Ectodermal cell (in vitro differentiated cells): Measurements from ENCODE around the gene TPH1. TPM values are rescaled to one million over a fixed set of nuclear protein-coding genes. Genes with fewer than 3 reads are reported as not detected.

ENCODE experiments used
- H3K27ac ChIP-seq: 2 replicates; pipeline ENCODE4 v1.7.0; 2013; ENCODE audit warnings: mild to moderate bottlenecking, low read depth, low read length; ENCODE audit not compliant: insufficient read depth, poor library complexity, severe bottlenecking
- H3K27me3 ChIP-seq: 2 replicates; pipeline ENCODE4 v1.7.0; 2013; ENCODE audit warnings: mild to moderate bottlenecking, low read length; ENCODE audit not compliant: insufficient read depth, control insufficient read depth, poor library complexity, severe bottlenecking
- H3K36me3 ChIP-seq: one replicate; pipeline ENCODE4 v1.7.0; 2013; ENCODE audit warnings: low read length; ENCODE audit not compliant: control insufficient read depth, insufficient read depth
- H3K4me1 ChIP-seq: one replicate; pipeline ENCODE4 v1.7.0; 2013; ENCODE audit warnings: low read length; ENCODE audit not compliant: control insufficient read depth, insufficient read depth
- H3K4me3 ChIP-seq: 2 replicates; pipeline ENCODE4 v1.7.0; 2013; ENCODE audit warnings: low read depth, low read length, control low read depth; ENCODE audit not compliant: insufficient read depth
- H3K9me3 ChIP-seq: 2 replicates; pipeline ENCODE4 v1.7.0; 2013; ENCODE audit warnings: mild to moderate bottlenecking, low read length, moderate library complexity; ENCODE audit not compliant: control insufficient read depth
- WGBS, 2 experiments: methylation state at CpG; one replicate each; pipeline ENCODE4 v1.1.7; 2013; ENCODE audit warnings: missing lambda C conversion rate in 2 of 2; 5-methylcytosine and 5-hydroxymethylcytosine counted together
- polyA plus RNA-seq, 4 experiments: library from polyadenylated mRNA; stranded (reverse); fragments of 50-300 nt; gene quantifications; one replicate each; pipeline ENCODE4 v1.2.3, GENCODE V29; 2013

TPH1 gene
- 0.57 TPM for polyA plus RNA-seq (2013, experiment 1 of 4)
- polyA plus RNA-seq (2013, experiment 2 of 4) = 0.73 TPM
- polyA plus RNA-seq (2013, experiment 3 of 4) = 0.43 TPM
- 0.20 TPM for polyA plus RNA-seq (2013, experiment 4 of 4)

DNA sequence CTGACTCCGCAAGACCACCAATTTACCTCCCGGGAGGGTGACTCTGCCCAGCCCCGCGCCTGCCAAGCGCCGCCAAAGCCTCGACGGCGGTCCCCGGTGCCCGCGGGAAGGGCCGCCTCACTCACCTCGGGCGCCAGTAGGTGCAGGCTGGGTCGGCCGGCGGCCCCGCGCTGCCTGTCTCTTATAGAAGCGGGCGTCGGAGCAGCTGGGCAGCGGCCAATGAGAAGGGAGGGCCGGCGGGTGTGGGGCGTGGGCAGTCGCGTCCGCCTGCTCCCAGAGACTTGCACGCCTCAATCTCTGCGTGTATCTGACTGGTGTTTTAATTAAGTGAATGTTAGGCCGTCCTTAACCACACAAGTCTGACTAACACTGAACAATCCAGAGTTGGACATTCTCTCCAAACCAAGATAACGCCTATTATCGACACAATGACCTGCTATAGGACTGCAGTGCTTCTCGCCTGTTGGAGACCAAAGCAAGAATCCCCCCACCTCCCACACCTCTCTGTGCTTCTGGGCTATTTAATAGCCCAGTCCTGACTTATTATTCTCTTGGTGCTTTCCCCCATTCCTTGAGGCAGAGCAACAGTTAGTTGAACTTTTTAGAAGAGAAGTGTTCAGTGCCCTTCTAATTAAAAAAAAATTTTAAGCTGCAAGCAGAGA, at the start of gene TPH1:
TSS of gene TPH1 (minus strand) at position 154 of the 662 bp plus-strand sequence. CDS start 5,507 bp downstream, outside the sequence.
- 14% methylated on average over 36 of the region's 36 CpGs for WGBS, 2 experiments
- no peaks in the 10 kb centered on the region for H3K4me1 ChIP-seq
- no peak within 1 kb of the TSS for H3K27ac ChIP-seq
- peak within 1 kb of the TSS; percentile 12 for H3K4me3 ChIP-seq
- H3K9me3 ChIP-seq = no peaks in the 10 kb centered on the region
- H3K36me3 ChIP-seq = no peaks in the 10 kb centered on the region
- H3K27me3 ChIP-seq = peaks cover 43% of the 10 kb centered on the region

DNA sequence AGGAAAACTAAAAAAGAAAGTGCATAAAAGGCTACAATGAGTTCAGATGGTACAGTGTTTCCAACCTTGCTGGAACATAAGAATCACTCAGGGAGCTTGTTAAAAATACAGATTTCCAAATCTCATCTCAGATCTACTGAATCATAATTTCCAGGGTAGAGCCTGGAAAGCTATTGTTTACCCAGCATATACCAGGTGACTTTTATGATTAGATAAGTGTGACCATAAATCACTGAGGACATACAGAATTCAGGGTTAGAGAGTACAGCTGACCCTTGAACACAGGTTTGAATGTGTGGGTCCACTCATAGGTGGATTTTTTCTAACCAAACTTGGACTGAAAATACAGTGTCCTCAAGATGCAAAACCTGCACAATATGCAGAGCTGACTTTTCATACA, 47.9 kb upstream of the TPH1 start:
- Histone ChIP-seq H3K27me3 (no peaks in the 10 kb centered on the region), H3K27ac (no peak overlapping the region), H3K36me3 (peaks cover 56% of the 10 kb centered on the region), H3K4me1 (no peaks in the 10 kb centered on the region), H3K4me3 (no peak overlapping the region), H3K9me3 (no peaks in the 10 kb centered on the region)

DNA sequence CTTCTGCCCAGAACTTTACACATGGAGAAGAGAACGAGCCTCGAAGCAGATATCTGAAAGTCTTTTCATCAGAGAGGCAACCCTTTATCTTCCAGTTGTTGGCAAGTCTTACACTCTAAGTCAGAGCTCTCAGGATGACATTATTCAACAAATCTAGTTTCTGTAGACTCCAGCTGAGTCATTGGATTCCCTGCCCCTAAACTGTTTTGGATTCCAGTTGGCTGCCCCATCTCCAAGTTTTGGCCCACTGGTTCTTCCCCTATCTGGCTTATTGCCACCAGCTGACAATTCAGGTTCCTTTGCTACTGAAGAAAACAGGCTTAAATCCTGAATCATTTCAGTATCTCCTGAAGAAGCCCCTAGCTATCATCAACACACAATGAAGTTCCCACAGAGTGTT, 45.7 kb upstream of the TPH1 start:
- H3K9me3 ChIP-seq = no peaks in the 10 kb centered on the region
- H3K36me3 ChIP-seq = peaks cover 66% of the 10 kb centered on the region
- 91 to 98% methylated on average over 2 of the region's 2 CpGs for WGBS, 2 experiments
- no peak overlapping the region for H3K27ac ChIP-seq
- H3K27me3 ChIP-seq = no peaks in the 10 kb centered on the region
- no peaks in the 10 kb centered on the region for H3K4me1 ChIP-seq
- no peak overlapping the region for H3K4me3 ChIP-seq

DNA sequence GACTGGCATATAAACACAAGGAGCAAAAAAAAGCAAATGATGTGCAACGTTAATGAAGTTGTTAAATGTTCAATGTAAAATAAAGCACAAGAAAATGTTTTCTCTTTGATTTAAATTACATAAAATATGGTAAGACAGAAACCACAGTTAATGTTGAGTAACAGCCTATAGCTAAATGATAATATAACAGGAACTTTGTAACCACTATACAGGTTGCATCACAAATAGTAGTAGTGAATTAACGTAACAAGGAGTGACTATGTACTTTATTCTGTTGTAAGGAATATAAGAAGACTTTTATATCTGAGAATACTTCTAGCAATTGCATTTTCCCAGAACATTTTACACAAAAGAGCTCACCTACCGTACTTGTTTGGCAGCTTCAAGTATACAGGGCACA, 42.9 kb upstream of the TPH1 start:
- Histone ChIP-seq H3K36me3 (peaks cover 62% of the 10 kb centered on the region), H3K27me3 (no peaks in the 10 kb centered on the region), H3K9me3 (no peaks in the 10 kb centered on the region), H3K4me1 (no peaks in the 10 kb centered on the region), H3K4me3 (no peak overlapping the region), H3K27ac (no peak overlapping the region)
- WGBS, 2 experiments = 89 to 95% methylated on average over 1 to 2 of the region's 3 CpGs

DNA sequence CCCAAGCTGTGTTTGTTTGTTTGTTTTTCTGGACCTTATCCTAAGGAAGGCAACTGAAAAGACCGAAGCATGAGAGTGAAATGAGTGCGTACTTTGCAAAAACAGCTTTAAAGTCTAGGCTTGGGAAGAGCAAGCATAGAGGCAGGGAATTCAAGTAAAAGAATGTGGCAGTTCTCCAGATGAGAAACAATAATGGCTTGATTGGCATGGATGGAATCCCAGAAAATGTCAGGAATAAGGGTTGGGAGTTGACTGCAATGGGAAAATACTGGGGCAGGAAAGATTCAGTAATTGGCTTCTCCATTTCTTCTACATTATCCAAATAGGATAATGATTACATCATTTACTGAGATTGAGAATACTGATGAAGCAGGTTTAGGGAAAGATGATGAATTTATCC, 42.3 kb upstream of the TPH1 start:
- H3K9me3 ChIP-seq = no peaks in the 10 kb centered on the region
- H3K27me3 ChIP-seq = no peaks in the 10 kb centered on the region
- peaks cover 58% of the 10 kb centered on the region for H3K36me3 ChIP-seq
- 97 to 100% methylated on average over 2 of the region's 2 CpGs for WGBS, 2 experiments
- H3K4me3 ChIP-seq = no peak overlapping the region
- no peak overlapping the region for H3K27ac ChIP-seq
- H3K4me1 ChIP-seq = no peaks in the 10 kb centered on the region

DNA sequence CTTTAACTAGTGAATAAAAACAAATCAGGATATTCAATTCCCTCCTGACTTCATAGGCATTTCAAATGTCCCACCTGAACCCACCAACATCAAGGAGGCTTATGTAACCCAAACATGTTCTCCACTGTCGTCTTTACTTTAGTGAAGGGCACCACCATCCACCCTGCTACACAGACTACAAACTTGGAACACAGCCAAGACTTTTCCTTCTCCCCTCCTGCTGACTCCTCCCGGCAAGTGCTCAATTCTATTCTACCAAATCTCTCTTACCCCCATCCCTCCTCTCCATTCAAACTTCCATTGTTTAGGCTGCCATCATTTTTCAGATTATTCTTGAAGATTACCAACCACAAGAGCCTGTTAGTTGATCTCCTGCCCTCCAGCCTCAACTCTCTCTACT, 35.5 kb upstream of the TPH1 start:
- no peaks in the 10 kb centered on the region for H3K9me3 ChIP-seq
- no peaks in the 10 kb centered on the region for H3K4me1 ChIP-seq
- H3K27ac ChIP-seq = no peak overlapping the region
- 88 to 89% methylated on average over 2 of the region's 2 CpGs for WGBS, 2 experiments
- H3K36me3 ChIP-seq = peaks cover 42% of the 10 kb centered on the region
- no peak overlapping the region for H3K4me3 ChIP-seq
- H3K27me3 ChIP-seq = no peaks in the 10 kb centered on the region

DNA sequence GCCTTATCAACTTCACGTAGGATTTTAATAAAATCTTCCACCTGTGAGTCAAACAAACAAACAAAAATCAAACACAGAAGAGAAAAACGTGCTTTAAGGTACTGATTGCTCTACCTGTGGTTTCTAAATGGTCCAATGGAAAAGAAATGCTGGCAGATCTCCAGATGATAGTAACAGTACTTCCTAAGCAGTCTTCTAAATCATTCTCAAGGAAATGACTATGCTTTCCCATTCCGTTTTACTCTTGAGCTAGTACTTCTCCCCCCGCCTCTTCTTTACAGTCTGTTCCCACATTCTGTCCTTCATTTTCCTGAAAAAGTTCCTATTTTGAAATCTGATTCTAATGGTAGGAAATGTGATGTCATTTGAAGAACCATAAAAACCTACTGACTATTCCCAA, 34.4 kb upstream of the TPH1 start:
- Histone ChIP-seq H3K4me3 (no peak overlapping the region), H3K27me3 (no peaks in the 10 kb centered on the region), H3K4me1 (no peaks in the 10 kb centered on the region), H3K27ac (no peak overlapping the region), H3K9me3 (no peaks in the 10 kb centered on the region), H3K36me3 (peaks cover 35% of the 10 kb centered on the region)
- 93 to 96% methylated on average over 4 of the region's 4 CpGs for WGBS, 2 experiments

DNA sequence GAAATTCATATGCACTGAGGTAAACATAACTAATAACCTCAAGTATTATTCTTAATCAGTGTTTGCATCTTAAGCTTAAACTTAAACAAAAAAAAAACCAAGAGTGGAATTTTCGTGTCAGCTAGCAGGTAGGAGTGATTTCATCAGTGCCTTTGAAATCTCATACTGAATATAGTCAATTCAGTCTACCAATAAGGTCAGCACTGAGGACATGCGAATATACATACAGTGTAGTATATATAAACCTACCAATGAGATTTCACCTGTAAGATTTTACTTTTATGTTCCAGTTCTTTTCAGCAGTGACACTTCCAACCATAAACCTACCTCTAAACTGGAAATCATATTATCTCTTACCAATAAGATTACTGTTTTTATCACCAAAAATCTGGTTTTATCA, 32.8 kb upstream of the TPH1 start:
- H3K9me3 ChIP-seq = no peaks in the 10 kb centered on the region
- 86 to 100% methylated on average over 1 to 2 of the region's 2 CpGs for WGBS, 2 experiments
- H3K27me3 ChIP-seq = no peaks in the 10 kb centered on the region
- no peak overlapping the region for H3K27ac ChIP-seq
- peaks cover 29% of the 10 kb centered on the region for H3K36me3 ChIP-seq
- H3K4me1 ChIP-seq = no peaks in the 10 kb centered on the region
- no peak overlapping the region for H3K4me3 ChIP-seq

DNA sequence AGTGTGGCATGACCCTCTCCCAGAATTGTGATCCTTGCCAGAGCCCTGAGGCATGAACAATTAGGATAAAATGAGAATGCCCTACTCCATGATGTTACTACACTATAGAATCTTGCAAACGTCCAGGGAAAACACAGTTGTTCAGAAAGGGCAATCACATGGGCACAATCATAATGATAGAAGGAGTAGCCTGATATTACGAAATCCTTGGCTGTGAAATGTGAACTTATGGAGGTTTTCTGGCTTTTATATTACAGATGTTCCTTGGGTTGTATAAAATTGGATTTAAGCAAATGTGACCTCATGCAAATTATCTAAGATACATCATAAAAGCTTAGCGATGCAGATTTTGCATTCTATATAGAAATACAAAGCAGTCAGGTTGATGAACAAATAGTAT, 29.4 kb upstream of the TPH1 start:
- Histone ChIP-seq H3K4me1 (no peaks in the 10 kb centered on the region), H3K4me3 (no peak overlapping the region), H3K9me3 (no peaks in the 10 kb centered on the region), H3K27me3 (no peaks in the 10 kb centered on the region), H3K27ac (no peak overlapping the region), H3K36me3 (peaks cover 7% of the 10 kb centered on the region)
- 98 to 100% methylated on average over 2 to 3 of the region's 3 CpGs for WGBS, 2 experiments

DNA sequence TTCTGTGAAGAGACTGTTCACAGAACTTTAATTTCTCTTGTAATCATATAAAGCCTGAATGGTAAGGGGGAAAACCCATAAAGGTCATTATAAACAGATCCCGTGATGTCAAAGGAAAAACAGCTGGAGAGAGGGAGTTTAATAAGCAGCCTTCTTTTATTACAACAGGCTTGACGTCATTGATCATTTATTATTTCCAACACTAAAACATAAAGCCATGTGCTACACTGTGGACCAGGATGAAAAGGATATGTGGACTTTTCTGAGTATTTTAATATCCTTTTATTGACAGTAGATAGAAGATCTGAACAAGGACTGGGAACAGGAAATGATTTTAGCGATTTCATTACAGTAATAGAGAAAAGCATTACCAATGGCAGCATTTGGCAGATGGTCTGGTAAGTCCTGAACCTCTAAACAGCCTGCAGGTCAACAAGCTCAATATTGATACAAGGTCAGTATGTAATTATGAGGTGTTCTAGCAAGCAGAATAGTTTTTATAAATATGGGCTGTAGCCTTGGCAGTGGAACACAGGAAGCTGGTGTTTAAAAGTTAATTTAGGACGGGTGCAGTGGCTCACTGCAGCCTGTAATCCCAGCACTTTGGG, 25.1 kb upstream of the TPH1 start:
- no peaks in the 10 kb centered on the region for H3K36me3 ChIP-seq
- no peaks in the 10 kb centered on the region for H3K9me3 ChIP-seq
- no peak overlapping the region for H3K27ac ChIP-seq
- no peaks in the 10 kb centered on the region for H3K27me3 ChIP-seq
- H3K4me3 ChIP-seq = no peak overlapping the region
- no peaks in the 10 kb centered on the region for H3K4me1 ChIP-seq
- 89 to 93% methylated on average over 2 to 4 of the region's 4 CpGs for WGBS, 2 experiments
